22Rv1 (cell line): Measurements from ENCODE around the gene ZSCAN18.

Experiments used
- H3K27ac ChIP-seq: fragments of 450-650 bp; 2 replicates; pipeline ENCODE4 v1.5.1; 2017
- CTCF ChIP-seq: fragments of 450-650 bp; IDR thresholded peaks from 2 replicates; pipeline ENCODE4 v1.5.1; 2017; ENCODE audit warnings: mild to moderate bottlenecking
- ZFX ChIP-seq: fragments of 450-650 bp; IDR thresholded peaks from 2 replicates; pipeline ENCODE4 v1.6.1; 2017; ENCODE audit warnings: antibody characterized with exemption, borderline replicate concordance

The ZSCAN18 gene

DNA sequence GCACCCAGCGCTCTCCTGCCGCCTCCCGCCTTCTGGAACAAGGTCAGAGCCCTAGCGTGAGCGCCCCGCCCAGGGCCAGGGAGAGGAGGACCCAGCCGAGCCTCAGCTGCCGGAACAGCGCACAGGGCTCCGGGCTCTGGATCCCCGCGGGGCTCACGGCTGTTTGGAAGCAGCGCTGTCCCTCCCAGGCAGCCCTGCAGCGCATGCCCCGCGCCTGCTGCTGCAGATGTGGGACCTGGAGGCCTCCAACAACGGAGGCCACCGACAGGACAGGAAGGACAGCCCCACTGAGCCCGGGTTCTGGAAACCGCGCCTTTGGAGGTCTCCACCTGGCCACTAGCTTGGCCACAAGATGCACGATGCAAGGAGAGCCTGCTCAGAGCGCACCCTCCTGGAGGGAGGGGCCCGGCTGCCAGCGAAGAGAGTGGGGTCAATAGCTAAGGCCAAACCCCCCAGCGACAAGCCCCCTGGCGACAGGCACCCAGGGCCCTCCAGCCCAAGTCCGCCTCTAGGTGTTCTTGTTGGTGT lies 12.6 kb downstream of the ZSCAN18 start:
- TF ChIP-seq CTCF (no peak), ZFX (no peak)
- H3K27ac ChIP-seq: no peak overlapping the region

DNA sequence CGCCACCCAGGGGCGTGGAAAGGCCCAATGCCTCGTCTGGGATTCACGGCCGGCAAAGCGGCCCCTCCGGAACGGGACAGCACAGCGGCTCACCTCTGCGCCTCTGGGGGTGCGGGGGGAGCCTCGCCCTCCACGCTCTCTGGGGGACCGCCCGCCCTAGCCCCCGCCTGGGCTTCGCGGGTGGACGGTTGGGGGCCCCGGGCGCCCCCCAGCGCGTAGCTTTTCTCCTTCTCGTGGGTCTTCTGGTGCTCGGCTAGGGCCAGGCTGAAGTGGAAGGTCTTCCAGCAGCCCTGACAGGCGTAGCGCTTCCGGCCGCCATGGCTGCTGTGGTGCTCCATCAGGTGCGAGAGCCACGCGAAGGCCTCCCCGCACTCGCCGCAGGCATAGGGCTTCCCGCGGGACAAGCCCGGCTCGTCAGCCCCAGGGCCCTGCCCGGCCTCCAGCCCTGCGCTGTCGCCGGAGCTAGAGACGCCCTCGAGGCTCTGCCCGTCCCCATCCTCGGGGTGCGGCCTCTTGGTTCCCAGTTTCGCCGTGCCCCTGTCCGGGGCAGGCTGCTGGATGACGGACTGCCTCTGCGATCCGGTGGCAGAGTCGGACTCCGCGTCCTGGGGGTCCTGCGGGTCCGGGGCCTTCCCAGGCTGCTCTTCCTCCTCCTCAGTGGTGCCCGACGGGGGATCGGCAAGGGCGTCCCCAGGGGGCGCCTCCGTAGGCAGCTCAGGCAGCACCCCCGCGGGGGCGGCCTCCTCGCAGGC lies 13.3 kb downstream of the ZSCAN18 start:
- TF ChIP-seq ZFX (no peak), CTCF (no peak)
- no peak overlapping the region for H3K27ac ChIP-seq

GRCh38 chr19:58083021-58083420 lies 15.0 kb downstream of the ZSCAN18 start:
- TF ChIP-seq ZFX (no peak), CTCF (no peak)

GRCh38 chr19:58079792-58080191 lies 18.2 kb downstream of the ZSCAN18 start:
- H3K27ac ChIP-seq: no peak overlapping the region
- TF ChIP-seq CTCF: no peak
- TF ChIP-seq ZFX: no peak

More at GRCh38 chr19:58083021-58083420, 15.0 kb downstream of the ZSCAN18 start:
- no peak overlapping the region for H3K27ac ChIP-seq

DNA sequence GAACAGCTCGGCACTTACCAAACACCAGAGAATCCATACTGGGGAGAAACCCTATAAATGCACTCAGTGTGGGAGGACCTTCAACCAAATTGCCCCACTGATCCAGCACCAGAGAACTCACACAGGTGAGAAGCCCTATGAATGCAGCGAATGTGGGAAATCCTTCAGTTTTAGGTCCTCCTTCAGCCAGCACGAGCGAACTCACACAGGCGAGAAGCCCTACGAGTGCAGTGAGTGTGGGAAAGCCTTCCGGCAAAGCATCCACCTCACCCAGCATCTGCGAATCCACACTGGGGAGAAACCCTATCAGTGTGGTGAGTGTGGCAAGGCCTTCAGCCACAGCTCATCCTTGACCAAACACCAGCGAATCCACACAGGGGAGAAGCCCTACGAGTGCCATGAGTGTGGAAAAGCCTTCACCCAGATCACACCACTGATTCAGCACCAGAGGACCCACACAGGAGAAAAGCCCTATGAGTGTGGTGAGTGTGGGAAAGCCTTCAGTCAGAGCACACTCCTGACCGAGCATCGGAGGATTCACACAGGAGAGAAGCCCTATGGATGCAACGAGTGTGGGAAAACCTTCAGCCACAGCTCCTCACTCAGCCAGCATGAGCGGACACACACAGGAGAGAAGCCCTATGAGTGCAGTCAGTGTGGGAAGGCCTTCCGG lies 30.7 kb downstream of the ZSCAN18 start:
- H3K27ac ChIP-seq: no peak overlapping the region
- TF ChIP-seq ZFX (no peak), CTCF (no peak)

DNA sequence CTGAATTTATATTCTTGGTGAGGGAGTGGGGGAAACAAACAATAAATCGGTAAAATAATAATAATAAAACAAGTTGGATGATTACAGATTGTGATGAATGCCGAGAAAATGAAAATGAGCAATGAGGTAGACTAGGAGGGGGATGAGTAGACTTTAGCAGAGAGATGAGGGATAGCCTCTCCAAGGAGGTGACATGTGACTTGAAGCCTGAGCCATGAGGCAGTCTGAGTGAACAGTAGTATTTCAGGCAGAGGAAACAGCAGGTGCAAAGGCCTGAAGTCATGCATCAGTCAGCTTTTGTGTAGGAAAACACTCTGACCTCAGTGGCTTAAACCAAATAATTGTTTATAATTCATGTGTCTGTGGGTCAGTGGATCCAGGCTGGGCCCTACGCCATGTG lies 34.3 kb downstream of the ZSCAN18 start:
- TF ChIP-seq ZFX (no peak), CTCF (no peak)
- no peak overlapping the region for H3K27ac ChIP-seq

DNA sequence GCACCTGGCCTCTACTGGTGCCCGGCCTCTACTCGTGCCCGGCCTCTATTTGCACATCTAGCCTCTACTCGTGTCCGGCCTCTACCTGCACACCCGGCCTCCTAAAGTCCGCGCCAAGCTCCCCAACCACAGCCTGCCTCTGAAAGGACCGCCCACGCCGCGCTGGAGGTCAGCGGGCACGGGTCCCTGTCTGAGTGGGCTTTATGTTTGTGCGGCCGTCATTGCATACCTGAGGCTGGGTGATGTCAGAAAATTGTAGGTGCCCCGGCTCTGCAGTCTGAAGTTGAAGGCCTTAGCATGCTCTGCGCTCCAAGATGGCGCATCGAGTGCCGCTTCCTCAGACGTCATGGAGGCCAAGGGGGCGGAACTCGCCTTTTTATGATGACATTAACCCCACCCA lies 37.8 kb downstream of the ZSCAN18 start:
- H3K27ac ChIP-seq: no peak overlapping the region
- TF ChIP-seq ZFX: no peak
- TF ChIP-seq CTCF: no peak
